Thymus (tissue), 11 donors: ENCODE measurements around the gene VWF. TPM values are rescaled to one million over a fixed set of nuclear protein-coding genes. Genes with fewer than 3 reads are reported as not detected.

Experiments used
- DNase-seq, 9 donors: peaks; one replicate each; pipeline ENCODE4 v3.0.0-alpha.2; 2013; ENCODE audit warnings: low spot score in 9 of 9, low read depth in 6 of 9, missing footprints in 1 of 9
- H3K27ac ChIP-seq, 2 donors: one replicate each; pipeline ENCODE4 v1.5.1; 2013; ENCODE audit warnings: control low read depth in 1 of 2, low read depth in 1 of 2, low read length in 1 of 2, mild to moderate bottlenecking in 1 of 2, moderate library complexity in 1 of 2
- H3K27me3 ChIP-seq, 2 donors: one replicate each; pipeline ENCODE4 v1.5.1; 2013; ENCODE audit warnings: low read length in 1 of 2; ENCODE audit not compliant: control insufficient read depth in 2 of 2, insufficient read depth in 1 of 2
- H3K36me3 ChIP-seq, 2 donors: one replicate each; pipeline ENCODE4 v1.5.1; 2013; ENCODE audit warnings: low read length in 1 of 2, mild to moderate bottlenecking in 1 of 2, moderate library complexity in 1 of 2; ENCODE audit not compliant: control insufficient read depth in 2 of 2, insufficient read depth in 2 of 2
- H3K4me1 ChIP-seq, 2 donors: one replicate each; pipeline ENCODE4 v1.5.1; 2013; ENCODE audit warnings: low read length in 2 of 2; ENCODE audit not compliant: control insufficient read depth in 2 of 2, insufficient read depth in 2 of 2
- H3K4me3 ChIP-seq, 2 donors: one replicate each; pipeline ENCODE4 v1.5.1; 2013; ENCODE audit warnings: low read length in 2 of 2, control low read depth in 1 of 2, mild to moderate bottlenecking in 1 of 2
- H3K9me3 ChIP-seq, 2 donors: one replicate each; pipeline ENCODE4 v1.5.1; 2013; ENCODE audit warnings: low read length in 1 of 2, mild to moderate bottlenecking in 1 of 2; ENCODE audit not compliant: control insufficient read depth in 2 of 2, insufficient read depth in 1 of 2
- WGBS: extraction: QIAGEN DNeasy Blood & Tissue Kit; methylation state at CpG from one replicate; pipeline ENCODE4 v1.1.7; 2013; 5-methylcytosine and 5-hydroxymethylcytosine counted together
- polyA plus RNA-seq: library from polyadenylated mRNA; stranded (reverse); fragments of 200-250 nt; gene quantifications from one replicate; pipeline ENCODE4 v1.2.3, GENCODE V29; 2013
- total RNA-seq: library from RNA; stranded (reverse); fragments of 120-200 nt; gene quantifications from one replicate; pipeline ENCODE4 v1.2.4, GENCODE V29; 2013
- donor health status: healthy.

VWF gene
- total and polyA plus RNA-seq, 2 donors: 6.7 to 33.8 TPM

GRCh38 chr12:6135071-6135470, 10.6 kb upstream of the VWF start:
- H3K4me3 ChIP-seq: no peak overlapping the region
- H3K4me1 ChIP-seq: peaks cover 6 to 7% of the 10 kb centered on the region in 2 donors
- no peak overlapping the region for H3K27ac ChIP-seq
- H3K27me3 ChIP-seq: no peaks in the 10 kb centered on the region
- 66% methylated on average over 2 of the region's 2 CpGs for WGBS
- H3K9me3 ChIP-seq: no peaks in the 10 kb centered on the region
- H3K36me3 ChIP-seq: no peaks in the 10 kb centered on the region
- no peak for DNase-seq

DNA sequence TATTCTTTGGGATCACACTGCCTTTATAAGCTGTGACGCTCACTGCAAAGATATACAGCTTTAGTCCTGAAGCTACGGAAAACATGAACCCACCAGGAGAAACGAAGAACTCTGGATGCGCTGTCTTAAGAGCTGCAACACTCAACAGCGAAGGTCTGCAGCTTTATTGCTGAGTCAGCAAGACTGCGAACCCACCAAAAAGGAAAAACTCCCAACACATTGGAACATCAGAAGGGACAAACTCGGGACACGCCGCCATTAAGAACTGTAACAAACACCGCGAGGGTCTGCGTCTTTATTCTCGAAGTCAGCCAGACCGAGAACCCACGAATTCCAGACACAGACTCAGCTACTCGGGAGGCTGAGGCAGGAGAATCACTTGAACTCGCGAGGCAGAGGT, 9.2 kb upstream of the VWF start:
- H3K27me3 ChIP-seq: no peaks in the 10 kb centered on the region
- no peak overlapping the region for H3K27ac ChIP-seq
- H3K9me3 ChIP-seq: no peaks in the 10 kb centered on the region
- WGBS: 96% methylated on average over 18 of the region's 18 CpGs
- H3K4me3 ChIP-seq: no peak overlapping the region
- H3K36me3 ChIP-seq: no peaks in the 10 kb centered on the region
- no peak for DNase-seq
- no peaks in the 10 kb centered on the region for H3K4me1 ChIP-seq

DNA sequence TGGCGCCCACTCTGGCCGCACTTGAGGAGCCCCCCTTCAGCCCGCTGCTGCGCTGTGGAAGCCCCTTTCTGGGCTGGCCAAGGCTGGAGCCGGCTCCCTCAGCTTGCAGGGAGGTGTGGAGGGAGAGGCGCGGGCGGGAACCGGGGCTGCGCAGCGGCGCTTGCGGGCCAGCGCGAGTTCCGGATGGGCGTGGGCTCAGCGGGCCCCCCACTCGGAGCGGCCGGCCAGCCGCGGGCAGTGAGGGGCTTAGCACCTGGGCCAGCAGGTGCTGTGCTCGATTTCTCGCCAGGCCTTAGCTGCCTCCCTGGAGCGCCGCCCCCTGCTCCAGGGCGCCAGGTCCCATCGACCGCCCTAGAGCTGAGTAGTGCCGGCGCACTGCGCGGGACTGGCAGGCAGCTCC, 8.0 kb upstream of the VWF start:
- Histone ChIP-seq H3K27me3 (no peaks in the 10 kb centered on the region), H3K27ac (no peak overlapping the region), H3K9me3 (no peaks in the 10 kb centered on the region), H3K36me3 (no peaks in the 10 kb centered on the region), H3K4me3 (no peak overlapping the region), H3K4me1 (no peaks in the 10 kb centered on the region)
- no peak for DNase-seq
- 94% methylated on average over 34 of the region's 34 CpGs for WGBS

GRCh38 chr12:6125310-6125608, 789 bp upstream of the VWF start:
- Histone ChIP-seq H3K4me3 (no peak overlapping the region), H3K27me3 (no peaks in the 10 kb centered on the region), H3K27ac (peak overlapping the region in 1 of 2 donors; percentile 43), H3K9me3 (no peaks in the 10 kb centered on the region), H3K36me3 (no peaks in the 10 kb centered on the region), H3K4me1 (no peaks in the 10 kb centered on the region)
- WGBS: 98% methylated on average over 3 of the region's 3 CpGs
- no peak for DNase-seq

DNA sequence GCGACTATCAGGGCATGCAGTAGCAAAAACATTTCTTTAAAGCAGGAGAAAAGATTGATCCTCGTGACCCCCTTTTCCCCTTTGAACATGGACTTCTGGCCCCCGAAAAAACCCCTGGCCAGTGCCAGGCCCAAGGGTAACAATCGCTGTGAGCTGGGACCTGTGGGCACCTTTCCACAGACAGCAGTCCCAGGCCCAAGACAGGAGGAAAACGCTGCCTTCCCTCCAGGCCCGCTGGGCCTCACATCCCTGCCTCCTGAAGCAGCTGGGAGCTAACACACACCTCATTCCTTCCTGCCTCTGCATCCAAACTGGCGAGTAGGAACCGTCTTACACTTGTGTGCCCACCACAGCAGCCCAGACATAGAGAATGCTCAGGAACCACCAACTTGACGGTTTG, 1.2 kb downstream of the VWF start:
- Histone ChIP-seq H3K27me3 (no peaks in the 10 kb centered on the region), H3K4me1 (no peaks in the 10 kb centered on the region), H3K9me3 (no peaks in the 10 kb centered on the region), H3K4me3 (no peak overlapping the region), H3K36me3 (no peaks in the 10 kb centered on the region), H3K27ac (no peak overlapping the region)
- no peak for DNase-seq
- WGBS: 77% methylated on average over 9 of the region's 9 CpGs

- no peaks in the 10 kb centered on the region for H3K27me3 ChIP-seq
Observed at GRCh38 chr12:6122201-6122600, 2.3 kb downstream of the VWF start.

GRCh38 chr12:6120796-6121473, 3.5 kb downstream of the VWF start:
- Histone ChIP-seq H3K27me3 (no peaks in the 10 kb centered on the region), H3K27ac (no peak overlapping the region), H3K36me3 (no peaks in the 10 kb centered on the region), H3K4me1 (peaks cover 0 to 3% of the 10 kb centered on the region in 2 donors), H3K9me3 (no peaks in the 10 kb centered on the region), H3K4me3 (no peak overlapping the region)
- WGBS: 98% methylated on average over 20 of the region's 20 CpGs
- DNase-seq: no peak

More at GRCh38 chr12:6122201-6122600, 2.3 kb downstream of the VWF start:
- DNase-seq: no peak
- Histone ChIP-seq H3K9me3 (no peaks in the 10 kb centered on the region), H3K4me3 (no peak overlapping the region), H3K27ac (no peak overlapping the region), H3K36me3 (no peaks in the 10 kb centered on the region), H3K4me1 (no peaks in the 10 kb centered on the region)
- WGBS: 95% methylated on average over 4 of the region's 4 CpGs

DNA sequence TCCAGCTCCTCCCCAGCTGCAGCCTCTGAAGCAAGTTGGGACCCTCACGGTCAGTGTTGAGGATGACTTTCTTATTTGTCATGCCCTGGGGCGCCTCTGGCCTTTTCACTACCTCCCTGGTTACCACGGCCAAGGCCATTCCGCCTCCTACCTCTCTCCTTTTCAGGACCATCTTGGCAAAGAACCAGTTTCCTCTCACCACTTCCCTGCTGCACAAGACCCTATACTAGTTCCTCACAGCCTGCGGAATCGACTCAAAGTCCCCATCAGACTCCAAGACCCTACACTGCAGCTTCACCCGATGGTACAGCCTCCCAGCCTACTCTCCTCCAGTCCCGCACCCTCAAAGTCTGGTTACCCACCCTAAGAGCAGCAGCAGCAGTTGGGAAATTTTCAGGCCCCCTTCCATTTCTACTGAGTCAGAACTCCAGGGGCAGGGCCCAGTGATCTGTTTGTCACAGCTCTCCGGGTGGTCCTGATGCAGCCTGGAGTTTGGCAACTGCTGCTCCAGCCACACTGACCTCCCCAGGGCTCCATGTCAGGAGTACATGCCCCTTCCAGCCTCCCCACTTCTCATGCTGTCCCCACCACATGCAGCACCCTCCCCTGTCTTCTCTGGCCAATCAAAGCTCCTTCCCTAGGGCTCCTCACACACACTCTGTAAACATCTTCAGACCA, 5.4 kb downstream of the VWF start:
- Histone ChIP-seq H3K4me1 (peaks cover 0 to 3% of the 10 kb centered on the region in 2 donors), H3K9me3 (no peaks in the 10 kb centered on the region), H3K27ac (no peak overlapping the region), H3K36me3 (no peaks in the 10 kb centered on the region), H3K4me3 (no peak overlapping the region), H3K27me3 (no peaks in the 10 kb centered on the region)
- 85% methylated on average over 9 of the region's 9 CpGs for WGBS
- no peak for DNase-seq

- H3K36me3 ChIP-seq: no peaks in the 10 kb centered on the region
- H3K27ac ChIP-seq: no peak overlapping the region
- no peaks in the 10 kb centered on the region for H3K27me3 ChIP-seq
- DNase-seq: no peak
- no peaks in the 10 kb centered on the region for H3K9me3 ChIP-seq
- H3K4me3 ChIP-seq: no peak overlapping the region
- H3K4me1 ChIP-seq: peaks cover 0 to 3% of the 10 kb centered on the region in 2 donors
- WGBS: 67% methylated on average over 14 of the region's 14 CpGs
Observed at GRCh38 chr12:6116471-6117021, 7.9 kb downstream of the VWF start.
